C4-2B (cell line): ENCODE data around the gene THSD7B.

Experiments used
- ZFX ChIP-seq: fragments of 450-650 bp; IDR thresholded peaks from 2 replicates; pipeline ENCODE4 v1.6.1; 2017
- TF ChIP-seq, protein P1 (sequence below): fragments of 450-650 bp; conservative IDR thresholded peaks from 2 replicates; pipeline ENCODE4 v1.5.1; 2017; ENCODE audit warnings: mild to moderate bottlenecking

DNA sequence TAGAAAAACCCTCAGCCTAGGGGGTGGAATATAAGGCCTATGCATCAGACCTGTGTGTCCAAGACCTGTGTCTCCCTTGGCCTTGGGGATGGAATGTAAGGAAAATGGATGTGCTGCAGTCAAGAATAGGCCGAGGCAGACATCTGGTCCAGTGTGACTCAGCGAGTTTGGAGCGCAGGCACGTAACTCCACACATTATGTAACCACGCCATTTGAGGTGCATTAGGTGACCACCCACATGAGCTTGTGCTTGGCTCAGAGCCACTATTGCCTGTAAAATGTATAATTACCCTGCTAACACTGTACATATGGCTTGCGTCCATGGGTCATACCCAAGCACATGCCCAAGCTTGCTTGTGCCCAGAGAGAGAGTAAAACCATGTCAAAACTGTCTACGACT lies 618.0 kb downstream of the THSD7B start:
- no peak for TF ChIP-seq ZFX
- TF ChIP-seq, protein P1, sequence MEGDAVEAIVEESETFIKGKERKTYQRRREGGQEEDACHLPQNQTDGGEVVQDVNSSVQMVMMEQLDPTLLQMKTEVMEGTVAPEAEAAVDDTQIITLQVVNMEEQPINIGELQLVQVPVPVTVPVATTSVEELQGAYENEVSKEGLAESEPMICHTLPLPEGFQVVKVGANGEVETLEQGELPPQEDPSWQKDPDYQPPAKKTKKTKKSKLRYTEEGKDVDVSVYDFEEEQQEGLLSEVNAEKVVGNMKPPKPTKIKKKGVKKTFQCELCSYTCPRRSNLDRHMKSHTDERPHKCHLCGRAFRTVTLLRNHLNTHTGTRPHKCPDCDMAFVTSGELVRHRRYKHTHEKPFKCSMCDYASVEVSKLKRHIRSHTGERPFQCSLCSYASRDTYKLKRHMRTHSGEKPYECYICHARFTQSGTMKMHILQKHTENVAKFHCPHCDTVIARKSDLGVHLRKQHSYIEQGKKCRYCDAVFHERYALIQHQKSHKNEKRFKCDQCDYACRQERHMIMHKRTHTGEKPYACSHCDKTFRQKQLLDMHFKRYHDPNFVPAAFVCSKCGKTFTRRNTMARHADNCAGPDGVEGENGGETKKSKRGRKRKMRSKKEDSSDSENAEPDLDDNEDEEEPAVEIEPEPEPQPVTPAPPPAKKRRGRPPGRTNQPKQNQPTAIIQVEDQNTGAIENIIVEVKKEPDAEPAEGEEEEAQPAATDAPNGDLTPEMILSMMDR: no peak
